Measurements from ENCODE around the gene ZSWIM8.

GRCh38 chr10:73768881-73769280, 16.5 kb upstream of the ZSWIM8 start:
- peak; percentile 4 to 32 (median 19); a peak in 3 of 4 replicates for TF ChIP-seq CTCF (IDR thresholded peaks at IDR 0.05; ENCODE audit: control extremely low read depth in 1 of 3, insufficient read depth in 1 of 3, low read depth in 1 of 3, low read length in 3 of 3)
- no peak for TF ChIP-seq FOSL1 (IDR thresholded peaks at IDR 0.05; ENCODE audit: insufficient read depth, low read depth, low read length)
- TF ChIP-seq EZH2 (IDR thresholded peaks at IDR 0.05; ENCODE audit: low read depth, low read length, severe bottlenecking): no peak
- no peak for TF ChIP-seq ASH2L (IDR thresholded peaks at IDR 0.05; ENCODE audit: low read length)
- TF ChIP-seq EP300 (IDR thresholded peaks at IDR 0.05; ENCODE audit: borderline replicate concordance in 1 of 2, low read depth in 2 of 2, low read length in 2 of 2): no peak
- TF ChIP-seq POLR2A (IDR thresholded peaks at IDR 0.05; ENCODE audit: control extremely low read depth in 1 of 2, low read depth in 2 of 2, low read length in 2 of 2): no peak
- TF ChIP-seq USF2 (IDR thresholded peaks at IDR 0.05; ENCODE audit: low read length): no peak
- no peak for TF ChIP-seq RFX5 (IDR thresholded peaks at IDR 0.05; ENCODE audit: borderline replicate concordance, low read depth, low read length)
- no peak for TF ChIP-seq TCF12 (IDR thresholded peaks at IDR 0.05; ENCODE audit: low read depth, low read length)
- TF ChIP-seq TBP (IDR thresholded peaks at IDR 0.05; ENCODE audit: low read depth, low read length): no peak
- no peak for TF ChIP-seq KDM1A (IDR thresholded peaks at IDR 0.05; ENCODE audit: borderline replicate concordance, low read length)
- TF ChIP-seq YY1 (IDR thresholded peaks at IDR 0.05; ENCODE audit: low read depth, low read length): no peak
- TF ChIP-seq POLR2AphosphoS5 (IDR thresholded peaks at IDR 0.05; ENCODE audit: low read depth, low read length): no peak
